GM12892 (cell line): ENCODE measurements around the gene RHD.
"Not testable (repeated sequence)": the region's sequence is repeated elsewhere in the genome, so short reads cannot be mapped to it uniquely, and the experiment has no call there.

Experiments
- POLR2A ChIP-seq: IDR thresholded peaks from 2 replicates; pipeline ENCODE4 v1.6.1; 2011; ENCODE audit warnings: low read depth, low read length, control low read depth
- POLR2AphosphoS5 ChIP-seq: IDR thresholded peaks from 2 replicates; pipeline ENCODE4 v1.6.1; 2011; ENCODE audit warnings: low read depth, low read length, control low read depth

- TF ChIP-seq POLR2AphosphoS5, POLR2A: not testable (repeated sequence)
These were observed 7.4 kb downstream of the RHD start for GRCh38 chr1:25279693-25280111.
